ENCODE results near the gene SF3A1.

GRCh38 chr22:30328466-30329049 is 28.1 kb downstream of the SF3A1 start:
- TF ChIP-seq CTCF (IDR thresholded peaks at IDR 0.05; ENCODE audit: poor library complexity, severe bottlenecking) (no peak), EP300 (conservative IDR thresholded peaks at IDR 0.05; ENCODE audit: poor library complexity, severe bottlenecking) (no peak), EZH2 (IDR thresholded peaks at IDR 0.05; ENCODE audit: borderline replicate concordance, insufficient read depth, low read length, poor library complexity, severe bottlenecking) (no peak), POLR2AphosphoS5 (IDR thresholded peaks at IDR 0.05) (no peak), MXI1 (conservative IDR thresholded peaks at IDR 0.05; ENCODE audit: poor library complexity, severe bottlenecking) (no peak)
